Heart left ventricle (tissue), 16 donors: ENCODE data around the gene MIB1. TPM values are rescaled to one million over a fixed set of nuclear protein-coding genes. Genes with fewer than 3 reads are reported as not detected.
"Not testable (repeated sequence)": the region's sequence is repeated elsewhere in the genome, so short reads cannot be mapped to it uniquely, and the experiment has no call there.

Source experiments
- ATAC-seq, 4 donors: fragments of 200-7000 bp; cut with Tn5 transposase; one replicate each; pipeline ENCODE4 v1.9.1; 2020 to 2022; ENCODE audit warnings: moderate library complexity in 4 of 4, mild to moderate bottlenecking in 3 of 4, moderate number of reproducible peaks in 1 of 4
- DNase-seq, 5 donors: peaks; one replicate each; pipeline ENCODE4 v3.0.0-alpha.2; 2020
- H3K27ac ChIP-seq, 12 donors: fragments of 200-600 bp; sonication (generic) in 4 of 12; one replicate each; pipeline versions ENCODE4 v1.5.0 to v1.8.0; 2016 to 2022; ENCODE audit warnings: mild to moderate bottlenecking in 2 of 12
- H3K27me3 ChIP-seq, 9 donors: fragments of 200-600 bp; sonication (generic) in 2 of 9; one replicate each; pipeline versions ENCODE4 v1.5.1 to v1.8.0; 2016 to 2022; ENCODE audit warnings: mild to moderate bottlenecking in 3 of 9
- H3K36me3 ChIP-seq, 9 donors: fragments of 200-600 bp; sonication (generic) in 2 of 9; one replicate each; pipeline versions ENCODE4 v1.5.0 to v1.8.0; 2018 to 2022; ENCODE audit warnings: mild to moderate bottlenecking in 2 of 9
- H3K4me1 ChIP-seq, 12 donors: fragments of 200-600 bp; sonication (generic) in 4 of 12; one replicate each; pipeline versions ENCODE4 v1.5.0 to v1.8.0; 2016 to 2022; ENCODE audit warnings: mild to moderate bottlenecking in 3 of 12
- H3K4me3 ChIP-seq, 12 donors: fragments of 200-600 bp; sonication (generic) in 4 of 12; one replicate each; pipeline versions ENCODE4 v1.5.0 to v1.8.0; 2017 to 2022; ENCODE audit warnings: mild to moderate bottlenecking in 9 of 12, moderate library complexity in 4 of 12
- H3K9me3 ChIP-seq, 12 donors: fragments of 200-600 bp; sonication (generic) in 4 of 12; one replicate each; pipeline versions ENCODE4 v1.5.0 to v1.8.0; 2016 to 2022; ENCODE audit warnings: mild to moderate bottlenecking in 1 of 12
- POLR2A ChIP-seq, 2 donors: fragments of 450-650 bp; IDR thresholded peaks; one replicate each; pipeline ENCODE4 v1.6.1; 2017; ENCODE audit warnings: antibody characterized with exemption in 2 of 2, mild to moderate bottlenecking in 2 of 2, moderate library complexity in 2 of 2
- WGBS, 4 donors: extraction: QIAGEN DNeasy Blood & Tissue Kit in 2 of 4; methylation state at CpG; one replicate each; pipeline versions ENCODE4 v1.1.5 to v1.1.7; 2013 to 2018; 5-methylcytosine and 5-hydroxymethylcytosine counted together
- intact Hi-C, 10 donors: fragments of 100-400 bp; cut with DNase I; formaldehyde crosslinking; loops; one replicate each; pipeline versions ENCODE4 v1.11.1 to v1.14.2; 2022
- polyA plus RNA-seq, 2 donors: library from polyadenylated mRNA; stranded (reverse); fragments of 200-250 nt; gene quantifications; one replicate each; pipeline ENCODE4 v1.2.3, GENCODE V29; 2013
- total RNA-seq, 9 donors: library from RNA; depleted of rRNA in 2 of 9; stranded (reverse); fragments of >200 nt in 2 of 9; fragmentation: NEBNext Ultra II Directional in 3 of 9; extraction: Animal tissue kit (Norgen Biotek cat#: 25700) in 3 of 9; gene quantifications; one replicate each; pipeline versions ENCODE4 v1.1.0 to v1.2.4, GENCODE V29; 2016 to 2023
- TF ChIP-seq, protein P1 (sequence below), 12 donors: fragments of 200-600 bp; sonication (generic) in 4 of 12; IDR thresholded peaks; one replicate each; pipeline versions ENCODE4 v1.5.0 to v1.8.0; 2018 to 2022; ENCODE audit warnings: antibody characterized with exemption in 12 of 12, mild to moderate bottlenecking in 5 of 12
- donor health status: ischemic (EF 13 %, LVEDD 7.1; RV severe dilation, severe dysfunction).
- donor health status: healthy with polysubstance abuse.
- donor health status: DM: no; HTN: yes; CAD: no.
- donor health status: DM: no; HTN: no; CAD: no.
- donor health status: ischemic (EF 25% LVEDD 6.9; RV normal size, moderate dysfunction).
- donor health status: ischemic (EF 25% LVEDD 5.7; RV mildly dilated, moderate dysfunction).
- donor health status: healthy.
- donor health status: DM: yes; HTN: yes; CAD: no.
- donor health status: ischemic (EF 35%, LVEDD 5.7; RV mildly dilated, moderate dysfunction).
- donor health status: nonischemic (EF 11% LVEDD 7.7; RV severe dilation, severe dysfunction).
- donor health status: DM: yes; HTN: yes; CAD: no.
- donor health status: PGD.
- donor health status: ischemic (EF 29% LVEDD 5.4; RV normal size, mild dysfunction).
- donor health status: nonischemic (EF 23%, LVEDD 6.1; RV moderate dilation, normal function).

Gene MIB1
- total and polyA plus RNA-seq, 11 donors = 2.5 to 33.4 (median 19.5) TPM

DNA sequence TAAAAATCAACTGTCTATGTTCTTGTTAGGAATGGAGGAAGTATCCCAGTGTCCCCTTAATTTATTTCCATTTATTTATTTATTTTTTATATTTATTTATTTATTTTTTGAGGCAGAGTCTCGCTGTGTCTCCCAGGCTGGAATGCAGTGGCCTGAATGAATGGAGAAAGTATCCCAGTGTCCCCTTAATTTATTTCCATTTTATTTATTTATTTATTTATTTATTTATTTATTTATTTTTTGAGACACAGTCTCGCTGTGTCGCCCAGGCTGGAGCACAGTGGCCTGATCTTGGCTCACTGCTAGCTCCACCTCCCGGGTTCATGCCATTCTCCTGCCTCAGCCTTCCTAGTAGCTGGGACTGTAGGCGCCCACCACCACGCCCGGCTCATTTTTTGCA, 34.1 kb downstream of the MIB1 start:
- intact Hi-C loops = no loop called here
- DNase-seq (no peak), ATAC-seq (no peak)
- Histone ChIP-seq H3K4me1 (no peaks in the 10 kb centered on the region), H3K9me3 (no peaks in the 10 kb centered on the region), H3K27ac (no peak overlapping the region), H3K27me3 (no peaks in the 10 kb centered on the region), H3K36me3 (peaks cover 0 to 74% (median 27%) of the 10 kb centered on the region in 9 donors), H3K4me3 (no peak overlapping the region)
- TF ChIP-seq, protein P1, sequence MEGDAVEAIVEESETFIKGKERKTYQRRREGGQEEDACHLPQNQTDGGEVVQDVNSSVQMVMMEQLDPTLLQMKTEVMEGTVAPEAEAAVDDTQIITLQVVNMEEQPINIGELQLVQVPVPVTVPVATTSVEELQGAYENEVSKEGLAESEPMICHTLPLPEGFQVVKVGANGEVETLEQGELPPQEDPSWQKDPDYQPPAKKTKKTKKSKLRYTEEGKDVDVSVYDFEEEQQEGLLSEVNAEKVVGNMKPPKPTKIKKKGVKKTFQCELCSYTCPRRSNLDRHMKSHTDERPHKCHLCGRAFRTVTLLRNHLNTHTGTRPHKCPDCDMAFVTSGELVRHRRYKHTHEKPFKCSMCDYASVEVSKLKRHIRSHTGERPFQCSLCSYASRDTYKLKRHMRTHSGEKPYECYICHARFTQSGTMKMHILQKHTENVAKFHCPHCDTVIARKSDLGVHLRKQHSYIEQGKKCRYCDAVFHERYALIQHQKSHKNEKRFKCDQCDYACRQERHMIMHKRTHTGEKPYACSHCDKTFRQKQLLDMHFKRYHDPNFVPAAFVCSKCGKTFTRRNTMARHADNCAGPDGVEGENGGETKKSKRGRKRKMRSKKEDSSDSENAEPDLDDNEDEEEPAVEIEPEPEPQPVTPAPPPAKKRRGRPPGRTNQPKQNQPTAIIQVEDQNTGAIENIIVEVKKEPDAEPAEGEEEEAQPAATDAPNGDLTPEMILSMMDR (IDR thresholded peaks at IDR 0.05) = no peak
- no peak for TF ChIP-seq POLR2A (IDR thresholded peaks at IDR 0.05)
- WGBS, 4 donors = 95 to 99% (median 98%) methylated on average over 7 of the region's 7 CpGs

DNA sequence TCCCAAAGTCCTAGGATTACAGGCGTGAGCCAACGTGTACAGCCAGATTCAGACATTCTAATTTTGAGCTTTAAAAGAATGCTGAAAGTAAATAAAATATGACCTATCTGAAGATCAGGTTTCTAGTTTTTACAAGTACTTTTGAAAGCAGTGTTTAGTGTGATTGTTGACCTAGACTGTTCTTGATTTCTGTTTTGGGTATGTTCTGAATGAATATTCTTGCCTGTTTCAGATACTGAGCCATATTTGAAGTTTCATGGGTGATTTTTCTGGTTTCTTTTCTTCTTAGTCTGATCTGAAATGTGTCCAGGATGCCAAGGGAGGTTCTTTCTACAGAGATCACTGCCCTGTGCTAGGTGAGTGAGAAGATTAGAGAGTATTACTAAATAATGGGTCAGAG, 37.2 kb downstream of the MIB1 start:
- H3K36me3 ChIP-seq = peaks cover 0 to 78% (median 45%) of the 10 kb centered on the region in 9 donors
- H3K27ac ChIP-seq = no peak overlapping the region

DNA sequence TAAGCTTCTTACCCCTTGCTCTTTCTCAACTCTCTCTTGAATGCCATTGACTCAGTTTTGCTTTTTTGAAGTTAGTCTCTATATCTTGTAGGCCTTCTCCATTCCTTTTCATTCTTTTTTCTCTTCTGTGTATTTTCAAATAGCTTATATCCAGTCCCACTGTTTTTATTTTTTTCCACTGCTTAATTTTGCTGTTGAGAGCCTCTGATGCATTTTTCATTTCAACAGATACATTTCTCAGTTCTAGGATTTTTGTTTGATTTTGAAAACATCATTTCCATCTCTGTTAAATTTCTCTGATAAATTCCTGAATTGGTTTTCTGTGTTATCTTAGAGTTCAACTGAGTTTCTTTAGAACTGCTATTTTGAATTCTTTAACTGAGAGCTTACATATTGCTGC, 45.9 kb downstream of the MIB1 start:
- DNase-seq = no peak
- no peaks in the 10 kb centered on the region for H3K27me3 ChIP-seq
- no peak overlapping the region for H3K4me3 ChIP-seq
- peaks cover 0 to 27% (median 15%) of the 10 kb centered on the region in 12 donors for H3K9me3 ChIP-seq
- intact Hi-C loops = no loop called here
- H3K36me3 ChIP-seq = peaks cover 0 to 82% (median 72%) of the 10 kb centered on the region in 9 donors
- H3K4me1 ChIP-seq = no peaks in the 10 kb centered on the region
- no peak for TF ChIP-seq POLR2A (IDR thresholded peaks at IDR 0.05)
- TF ChIP-seq, protein P1 (IDR thresholded peaks at IDR 0.05) = no peak
- H3K27ac ChIP-seq = no peak overlapping the region
- ATAC-seq = no peak

More for the DNA sequence above, 37.2 kb downstream of the MIB1 start:
- H3K4me3 ChIP-seq = no peak overlapping the region
- no peaks in the 10 kb centered on the region for H3K4me1 ChIP-seq
- no peak for ATAC-seq
- no peak for DNase-seq
- no peak for TF ChIP-seq POLR2A (IDR thresholded peaks at IDR 0.05)
- TF ChIP-seq, protein P1 (IDR thresholded peaks at IDR 0.05) = no peak
- H3K9me3 ChIP-seq = no peaks in the 10 kb centered on the region
- H3K27me3 ChIP-seq = no peaks in the 10 kb centered on the region
- intact Hi-C loops = no loop called here
- WGBS, 4 donors = 89 to 92% (median 90%) methylated on average over 2 of the region's 2 CpGs

DNA sequence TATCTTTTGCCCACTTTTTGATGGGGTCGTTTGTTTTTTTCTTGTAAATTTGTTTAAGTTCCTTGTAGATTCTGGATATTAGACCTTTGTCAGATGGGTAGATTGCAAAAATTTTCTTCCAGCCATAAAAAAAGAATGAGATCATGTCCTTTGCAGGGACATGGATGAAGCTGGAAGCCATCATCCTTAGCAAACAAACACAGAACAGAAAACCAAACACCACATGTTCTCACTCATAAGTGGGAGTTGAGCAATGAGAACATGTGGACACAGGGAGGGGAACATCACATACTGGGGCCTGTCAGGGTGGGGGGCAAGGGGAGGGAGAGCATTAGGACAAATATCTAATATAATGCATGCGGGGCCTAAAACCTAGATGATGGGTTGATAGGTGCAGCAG, 55.5 kb downstream of the MIB1 start:
- H3K9me3 ChIP-seq, ATAC-seq, H3K27ac ChIP-seq, DNase-seq, H3K27me3 ChIP-seq, H3K4me3 ChIP-seq: not testable (repeated sequence)
- intact Hi-C loops = loop anchor here in 1 of 10 donors (10.0 kb wide), 1 partner anchor 51 kb away; the partner anchor contains the start of gene MIB1
- Histone ChIP-seq H3K4me1 (peaks cover 0 to 21% (median 10%) of the 10 kb centered on the region in 12 donors), H3K36me3 (peaks cover 0 to 38% (median 6%) of the 10 kb centered on the region in 9 donors)
- 87 to 92% (median 88%) methylated on average over 2 of the region's 2 CpGs for WGBS, 4 donors

DNA sequence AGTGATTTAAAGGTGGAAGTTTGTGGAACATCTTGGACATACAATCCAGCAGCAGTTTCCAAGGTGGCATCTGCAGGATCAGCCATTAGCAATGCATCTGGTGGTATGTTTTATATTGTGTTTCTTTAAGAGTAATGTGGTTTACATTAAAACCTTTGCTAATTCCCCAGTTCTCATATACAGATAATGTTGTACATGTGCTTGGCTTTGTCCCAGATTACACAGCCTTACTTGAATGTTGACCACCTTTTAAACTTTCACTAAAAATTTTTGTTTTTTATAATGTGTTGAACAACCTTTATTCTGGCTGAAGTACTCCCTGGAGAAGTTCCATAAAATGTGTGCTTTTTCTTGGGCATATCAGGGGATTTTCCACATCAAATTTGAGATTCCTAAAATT, 57.5 kb downstream of the MIB1 start:
- Histone ChIP-seq H3K9me3 (no peaks in the 10 kb centered on the region), H3K36me3 (peaks cover 0 to 33% (median 12%) of the 10 kb centered on the region in 9 donors), H3K4me3 (no peak overlapping the region), H3K27ac (peak overlapping the region in 1 of 12 donors; percentile 8), H3K27me3 (no peaks in the 10 kb centered on the region), H3K4me1 (peaks cover 0 to 21% (median 11%) of the 10 kb centered on the region in 12 donors)
- DNase-seq = no peak
- no peak for TF ChIP-seq POLR2A (IDR thresholded peaks at IDR 0.05)
- TF ChIP-seq, protein P1 (IDR thresholded peaks at IDR 0.05) = no peak
- intact Hi-C loops = loop anchor here in 1 of 10 donors (10.0 kb wide), 1 partner anchor 53 kb away; the partner anchor contains the start of gene MIB1
- no peak for ATAC-seq
